Fibroblast of peridontal ligament (primary cell): Measurements from ENCODE around the gene NMB.
A peak's percentile ranks its signal among the peaks of the same experiment; 100 is the strongest.
"Not testable (repeated sequence)": the region's sequence is repeated elsewhere in the genome, so short reads cannot be mapped to it uniquely, and the experiment has no call there.

Experiments used
- DNase-seq: peaks from one replicate; pipeline ENCODE4 v3.0.0-alpha.2; 2010; ENCODE audit errors: extremely low read depth

The NMB gene

GRCh38 chr15:84656972-84657371 lies 1.0 kb downstream of the NMB start:
- DNase-seq = no peak

GRCh38 chr15:84654689-84655453 lies 3.1 kb downstream of the NMB start:
- DNase-seq = peak; percentile 80

- DNase-seq = peak; percentile 90
Measured at GRCh38 chr15:84653910-84654688, 3.9 kb downstream of the NMB start, which contains the start of gene WDR73. WDR73 (minus strand) TSS chr15:84654283; CDS start chr15:84654274, 9 bp downstream.

- DNase-seq = no peak
Measured at GRCh38 chr15:84653584-84653909, 4.5 kb downstream of the NMB start.

GRCh38 chr15:84649706-84650105 lies 8.3 kb downstream of the NMB start:
- peak; percentile 42 for DNase-seq

- DNase-seq = no peak
Measured at GRCh38 chr15:84648539-84648938, 9.5 kb downstream of the NMB start.

GRCh38 chr15:84647726-84648125 lies 10.3 kb downstream of the NMB start:
- no peak for DNase-seq

- DNase-seq = no peak
Measured at GRCh38 chr15:84645997-84646396, 12.0 kb downstream of the NMB start.

- DNase-seq = no peak
Measured at GRCh38 chr15:84645496-84645895, 12.5 kb downstream of the NMB start.

- no peak for DNase-seq
Measured at GRCh38 chr15:84643838-84644237, 14.2 kb downstream of the NMB start.

GRCh38 chr15:84642640-84643039 lies 15.4 kb downstream of the NMB start:
- DNase-seq = not testable (repeated sequence)

GRCh38 chr15:84641871-84642270 lies 16.1 kb downstream of the NMB start:
- not testable (repeated sequence) for DNase-seq

GRCh38 chr15:84638103-84638502 lies 19.9 kb downstream of the NMB start:
- DNase-seq = peak; percentile 19

GRCh38 chr15:84634228-84634837 lies 23.7 kb downstream of the NMB start:
- DNase-seq = peak; percentile 22

- DNase-seq = peak; percentile 57
Measured at GRCh38 chr15:84633311-84634227, 24.4 kb downstream of the NMB start.

- DNase-seq = no peak
Measured at GRCh38 chr15:84631706-84632272, 26.2 kb downstream of the NMB start.

GRCh38 chr15:84629033-84629432 lies 29.0 kb downstream of the NMB start:
- DNase-seq = no peak

GRCh38 chr15:84625123-84625522 lies 32.9 kb downstream of the NMB start:
- DNase-seq = no peak

GRCh38 chr15:84624359-84624758 lies 33.6 kb downstream of the NMB start:
- DNase-seq = no peak

GRCh38 chr15:84621358-84621979 lies 36.5 kb downstream of the NMB start:
- DNase-seq = no peak

- no peak for DNase-seq
Measured at GRCh38 chr15:84620626-84621025, 37.4 kb downstream of the NMB start.
